Measurements from ENCODE around the gene PLPP4.

- TF ChIP-seq EZH2 (IDR thresholded peaks at IDR 0.05; ENCODE audit: insufficient read depth, poor library complexity, severe bottlenecking) (no peak), EZH2phosphoT487 (IDR thresholded peaks at IDR 0.05; ENCODE audit: insufficient read depth, low read depth) (no peak)
Observed at GRCh38 chr10:120409816-120410215, 47.2 kb upstream of the PLPP4 start.

Measured in GM23248 (cell line).